ENCODE data around the gene TSR1.

GRCh38 chr17:2299136-2299535 lies 37.1 kb downstream of the TSR1 start:
- TF ChIP-seq EZH2 (IDR thresholded peaks at IDR 0.05; ENCODE audit: insufficient read depth, poor library complexity, severe bottlenecking) = no peak
- no peak for TF ChIP-seq EZH2phosphoT487 (IDR thresholded peaks at IDR 0.05; ENCODE audit: insufficient read depth, low read depth)

Data from GM23248 (cell line).